GM06990 (cell line): ENCODE results near the gene CCDC78.

Experiments
- DNase-seq: peaks from one replicate; pipeline ENCODE4 v3.0.0-alpha.2; 2011; ENCODE audit not compliant: insufficient read length; ENCODE audit errors: extremely low read depth
- H3K27me3 ChIP-seq: replicated peaks from 2 replicates; pipeline ENCODE4 v1.6.0; 2011; ENCODE audit warnings: low read length; ENCODE audit not compliant: control insufficient read depth, insufficient read depth
- H3K36me3 ChIP-seq: 2 replicates; pipeline ENCODE4 v1.5.1; 2011; ENCODE audit warnings: low read length; ENCODE audit not compliant: control insufficient read depth, insufficient read depth
- H3K4me3 ChIP-seq: replicated peaks from 2 replicates; pipeline ENCODE4 v1.5.1; 2011; ENCODE audit warnings: low read depth, mild to moderate bottlenecking, control low read depth, low read length
- TF ChIP-seq, protein P1 (sequence below): IDR thresholded peaks from 2 replicates; pipeline ENCODE4 v1.5.1; 2011; ENCODE audit warnings: low read length, control low read depth, mild to moderate bottlenecking, inconsistent platforms; ENCODE audit not compliant: insufficient read depth, poor library complexity, severe bottlenecking

Gene CCDC78

DNA sequence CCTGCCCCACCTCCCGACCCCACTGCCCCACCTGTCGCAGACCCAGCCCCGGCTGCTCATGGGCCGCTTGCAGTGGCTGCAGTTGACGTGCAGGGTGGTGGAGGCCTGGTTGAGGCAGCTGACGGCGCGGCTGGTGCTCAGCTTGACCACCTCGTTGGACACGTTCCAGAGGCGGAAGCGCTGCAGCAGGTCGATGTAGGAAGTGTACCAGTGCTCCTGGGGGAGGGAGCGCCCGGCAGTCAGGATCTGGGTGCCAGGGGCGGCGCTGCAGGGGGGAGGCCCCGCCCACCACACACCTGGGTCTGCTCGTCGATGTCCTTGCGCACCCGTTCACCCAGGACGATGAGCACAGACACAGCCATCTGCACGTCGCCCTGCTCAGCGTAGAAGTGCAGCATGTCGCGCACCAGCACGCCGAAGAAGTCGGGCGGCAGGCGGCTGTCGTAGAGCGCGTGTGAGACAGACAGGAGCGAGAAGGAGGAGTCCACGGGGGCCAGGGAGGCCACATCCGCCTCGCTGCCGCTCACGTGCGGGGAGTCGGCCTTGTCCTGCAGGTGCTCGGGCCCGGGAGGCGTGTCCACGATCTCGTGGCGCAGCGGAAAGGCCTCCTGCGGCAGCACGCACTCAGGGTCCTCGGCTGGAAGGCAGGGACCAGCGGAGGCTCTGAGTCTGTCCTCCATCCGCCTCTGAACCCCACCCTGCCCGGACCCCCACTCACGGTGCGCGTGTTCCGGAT lies 41.1 kb downstream of the CCDC78 start:
- Histone ChIP-seq H3K4me3 (no peak overlapping the region), H3K27me3 (no peaks in the 10 kb centered on the region), H3K36me3 (peaks cover 37% of the 10 kb centered on the region)
- TF ChIP-seq, protein P1, sequence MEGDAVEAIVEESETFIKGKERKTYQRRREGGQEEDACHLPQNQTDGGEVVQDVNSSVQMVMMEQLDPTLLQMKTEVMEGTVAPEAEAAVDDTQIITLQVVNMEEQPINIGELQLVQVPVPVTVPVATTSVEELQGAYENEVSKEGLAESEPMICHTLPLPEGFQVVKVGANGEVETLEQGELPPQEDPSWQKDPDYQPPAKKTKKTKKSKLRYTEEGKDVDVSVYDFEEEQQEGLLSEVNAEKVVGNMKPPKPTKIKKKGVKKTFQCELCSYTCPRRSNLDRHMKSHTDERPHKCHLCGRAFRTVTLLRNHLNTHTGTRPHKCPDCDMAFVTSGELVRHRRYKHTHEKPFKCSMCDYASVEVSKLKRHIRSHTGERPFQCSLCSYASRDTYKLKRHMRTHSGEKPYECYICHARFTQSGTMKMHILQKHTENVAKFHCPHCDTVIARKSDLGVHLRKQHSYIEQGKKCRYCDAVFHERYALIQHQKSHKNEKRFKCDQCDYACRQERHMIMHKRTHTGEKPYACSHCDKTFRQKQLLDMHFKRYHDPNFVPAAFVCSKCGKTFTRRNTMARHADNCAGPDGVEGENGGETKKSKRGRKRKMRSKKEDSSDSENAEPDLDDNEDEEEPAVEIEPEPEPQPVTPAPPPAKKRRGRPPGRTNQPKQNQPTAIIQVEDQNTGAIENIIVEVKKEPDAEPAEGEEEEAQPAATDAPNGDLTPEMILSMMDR = no peak
- no peak for DNase-seq

DNA sequence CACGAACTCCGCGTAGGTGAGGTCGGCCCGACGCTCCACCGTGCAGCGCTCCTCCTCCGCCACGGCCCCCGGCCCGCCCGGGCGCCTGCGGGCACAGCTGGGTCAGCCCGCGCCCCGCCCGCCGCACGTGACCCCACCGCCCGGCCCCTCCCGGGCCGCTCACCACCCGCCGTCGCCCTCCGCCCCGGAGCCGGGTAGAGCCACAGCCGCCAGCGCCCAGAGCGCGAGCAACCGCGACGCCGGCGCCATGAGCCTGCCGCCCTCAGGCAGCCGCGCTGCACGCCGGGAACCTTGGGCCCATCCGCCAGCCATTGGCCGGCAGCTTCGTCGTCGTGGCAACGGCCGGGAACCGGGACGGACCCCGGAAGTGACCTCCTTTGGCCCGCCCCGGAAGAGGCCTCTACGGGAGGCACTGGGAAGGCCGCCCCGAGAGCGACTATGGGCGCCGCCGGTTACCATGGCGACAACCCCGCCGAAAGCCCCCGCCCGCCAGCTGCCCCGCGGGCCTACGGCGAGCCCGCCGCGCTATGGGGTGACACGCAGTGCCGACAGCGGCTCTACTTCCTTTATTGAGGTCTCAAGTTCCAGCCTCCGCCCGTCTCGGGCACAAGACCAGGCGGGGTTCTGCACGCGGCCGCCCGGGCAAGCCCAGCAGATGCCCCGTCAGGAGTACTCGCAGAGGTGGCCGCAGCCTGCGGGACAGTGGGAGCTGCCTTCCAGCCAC lies 42.0 kb downstream of the CCDC78 start, which contains the start of gene JMJD8:
TSS of gene JMJD8 (minus strand) at position 264 of the 724 bp plus-strand sequence. CDS start at position 249, 15 bp downstream.
- DNase-seq = peak; percentile 97
- Histone ChIP-seq H3K4me3 (peak within 1 kb of the TSS; percentile 77), H3K27me3 (no peaks in the 10 kb centered on the region), H3K36me3 (peaks cover 37% of the 10 kb centered on the region)
- TF ChIP-seq, protein P1 = no peak

DNA sequence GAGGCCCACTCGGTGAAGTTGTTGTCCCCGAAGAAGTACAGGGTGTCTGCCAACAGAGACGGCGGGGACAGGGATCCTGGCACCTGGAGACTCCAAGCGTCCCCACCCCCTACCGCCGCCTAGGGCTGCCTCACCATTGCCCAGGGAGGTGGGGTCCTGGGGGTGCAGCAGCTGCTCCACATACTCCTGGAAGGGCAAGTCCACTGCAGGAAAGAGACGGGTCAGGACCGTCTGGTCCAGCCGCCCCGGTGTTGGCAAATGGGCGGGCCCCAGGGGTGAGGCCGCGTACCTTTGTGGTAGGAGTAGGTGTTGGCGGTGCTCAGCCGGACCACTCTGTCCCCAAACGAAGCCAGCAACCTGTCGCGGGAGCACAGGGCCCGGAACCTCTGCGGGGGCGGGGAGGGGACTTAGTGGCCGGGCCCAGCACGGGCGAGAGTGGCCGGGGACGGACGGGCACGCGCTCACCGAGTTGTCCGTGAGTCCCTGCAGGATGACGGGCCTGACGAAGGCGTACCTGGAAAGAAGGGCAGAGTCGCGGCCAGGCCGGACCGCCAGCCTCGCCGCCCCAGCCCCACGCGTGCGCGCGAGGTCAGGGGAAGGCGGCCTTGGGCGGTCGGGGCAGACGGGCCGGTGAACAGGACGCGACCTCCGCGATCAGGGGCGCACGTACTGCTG lies 42.7 kb downstream of the CCDC78 start:
- TF ChIP-seq, protein P1 = no peak
- H3K4me3 ChIP-seq = peak overlapping the region; percentile 77
- H3K27me3 ChIP-seq = no peaks in the 10 kb centered on the region
- H3K36me3 ChIP-seq = peaks cover 37% of the 10 kb centered on the region
- no peak for DNase-seq

DNA sequence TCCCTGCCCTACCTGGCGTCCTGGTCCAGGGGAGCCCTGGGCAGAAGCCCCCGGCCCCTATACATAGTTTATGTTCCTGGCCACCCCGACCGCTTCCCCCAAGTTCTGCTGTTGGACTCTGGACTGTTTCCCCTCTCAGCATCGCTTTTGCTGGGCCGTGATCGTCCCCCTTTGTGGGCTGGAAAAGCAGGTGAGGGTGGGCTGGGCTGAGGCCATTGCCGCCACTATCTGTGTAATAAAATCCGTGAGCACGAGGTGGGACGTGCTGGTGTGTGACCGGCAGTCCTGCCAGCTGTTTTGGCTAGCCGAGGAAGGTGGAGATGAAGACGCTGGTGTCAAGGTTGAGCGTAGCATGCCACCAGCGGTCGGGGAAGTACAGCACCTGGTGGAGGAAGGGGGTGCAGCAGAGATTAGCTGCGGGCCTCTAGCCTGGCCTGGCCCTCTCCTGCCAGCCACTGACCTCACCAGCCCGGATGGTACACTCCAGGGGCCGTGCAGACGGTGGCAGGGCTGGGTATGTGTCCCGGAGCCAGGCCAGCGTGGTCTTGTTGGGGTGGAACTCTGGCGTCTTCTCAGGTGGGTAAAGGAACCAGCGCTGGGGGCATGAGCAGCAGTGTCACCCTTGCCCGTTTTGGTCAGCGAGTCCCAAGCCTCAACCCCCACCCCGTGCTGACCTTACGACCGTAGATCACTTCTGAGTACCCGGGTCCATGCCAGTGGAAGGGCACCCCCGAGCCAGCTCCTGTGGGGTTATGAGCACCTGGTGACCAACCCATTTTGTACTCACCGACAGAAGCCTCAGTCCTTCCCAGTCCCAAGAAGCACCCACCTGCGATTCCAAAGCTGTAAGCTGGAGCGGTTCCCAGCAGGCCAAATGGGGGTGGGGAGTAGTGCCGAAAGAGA lies 43.5 kb downstream of the CCDC78 start:
- Histone ChIP-seq H3K4me3 (peak overlapping the region; percentile 77), H3K36me3 (peaks cover 37% of the 10 kb centered on the region), H3K27me3 (no peaks in the 10 kb centered on the region)
- no peak for DNase-seq
- TF ChIP-seq, protein P1 = no peak

DNA sequence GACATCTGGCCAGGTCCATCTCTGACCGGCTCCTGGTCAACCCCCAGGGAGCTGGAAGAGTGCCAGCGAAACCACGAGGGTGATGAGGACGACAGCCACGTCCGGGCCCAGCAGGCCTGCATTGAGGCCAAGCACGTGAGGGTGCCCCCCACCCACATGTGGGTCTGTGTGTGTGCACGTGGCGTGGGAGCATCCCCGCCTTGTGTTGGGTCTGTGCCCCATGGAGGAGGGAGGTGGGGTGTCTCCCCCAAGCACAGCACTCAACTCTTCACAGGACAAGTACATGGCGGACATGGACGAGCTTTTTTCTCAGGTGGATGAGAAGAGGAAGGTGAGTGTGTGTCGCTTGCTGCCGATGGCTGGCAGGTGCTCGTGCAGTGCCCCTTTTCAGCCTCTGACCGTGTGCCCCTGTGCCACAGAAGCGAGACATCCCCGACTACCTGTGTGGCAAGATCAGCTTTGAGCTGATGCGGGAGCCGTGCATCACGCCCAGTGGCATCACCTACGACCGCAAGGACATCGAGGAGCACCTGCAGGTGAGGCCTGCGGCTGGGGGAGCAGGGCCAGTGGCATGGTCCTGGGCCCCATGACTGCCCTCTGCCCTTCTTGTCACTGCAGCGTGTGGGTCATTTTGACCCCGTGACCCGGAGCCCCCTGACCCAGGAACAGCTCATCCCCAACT lies 44.4 kb downstream of the CCDC78 start:
- Histone ChIP-seq H3K27me3 (no peaks in the 10 kb centered on the region), H3K36me3 (peaks cover 30% of the 10 kb centered on the region), H3K4me3 (peak overlapping the region; percentile 79)
- TF ChIP-seq, protein P1 = no peak
- DNase-seq = no peak
